Skin epidermis (tissue), 12 donors: ENCODE measurements around the gene RNASE7.
"Not testable (repeated sequence)": the region's sequence is repeated elsewhere in the genome, so short reads cannot be mapped to it uniquely, and the experiment has no call there.

Source experiments
- H3K27ac ChIP-seq, 21 experiments: fragments of 200-600 bp; sonication (generic) in 11 of 21; one replicate each; pipeline ENCODE4 v1.5.0; 2020; ENCODE audit warnings: mild to moderate bottlenecking in 3 of 21, inconsistent platforms in 2 of 21, moderate library complexity in 2 of 21
- H3K4me3 ChIP-seq, 7 experiments: fragments of 200-600 bp; sonication (generic) in 2 of 7; one replicate each; pipeline ENCODE4 v1.5.0; 2020; ENCODE audit warnings: inconsistent platforms in 2 of 7, mild to moderate bottlenecking in 2 of 7, moderate library complexity in 1 of 7

The RNASE7 gene

DNA sequence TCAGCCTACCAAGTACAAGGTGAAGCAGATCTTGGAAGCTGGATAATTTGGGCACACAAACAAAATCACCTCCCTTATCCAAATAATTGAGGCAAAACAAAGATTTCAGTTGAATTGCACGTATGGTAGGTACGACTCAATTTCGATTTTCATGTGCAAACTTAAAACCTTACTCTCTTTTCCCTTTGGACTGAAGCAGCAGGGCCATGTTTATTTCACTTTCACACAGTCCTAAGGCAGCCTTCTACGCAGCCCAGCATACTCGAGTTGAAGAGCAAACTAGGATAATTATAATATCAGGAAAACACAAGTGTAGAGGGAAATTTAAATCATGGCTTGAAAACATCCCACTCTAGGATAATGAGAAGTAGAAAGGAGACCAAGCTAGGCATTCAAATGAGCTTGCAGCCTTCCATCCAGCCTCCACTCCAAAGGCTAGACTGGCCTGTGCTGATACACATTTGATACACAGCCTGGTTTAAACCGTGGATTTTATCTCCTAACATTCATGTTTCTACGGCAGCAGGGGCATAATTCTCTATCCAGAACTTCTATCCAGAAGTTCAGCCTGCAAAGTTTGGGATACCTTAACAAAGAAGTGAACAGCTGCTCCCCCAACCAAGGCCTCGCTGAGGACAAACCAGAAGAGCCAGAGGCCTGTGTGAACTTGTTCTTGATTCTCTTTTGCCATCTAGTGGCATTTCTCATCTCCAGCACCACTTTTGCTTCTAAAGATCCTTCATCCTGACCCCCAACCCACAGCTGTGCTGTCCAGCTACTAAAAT, 2.4 kb upstream of the RNASE7 start:
- Histone ChIP-seq H3K4me3 (no peak overlapping the region), H3K27ac (peak overlapping the region in 19 of 21 experiments; percentile 6 to 76 (median 58))

DNA sequence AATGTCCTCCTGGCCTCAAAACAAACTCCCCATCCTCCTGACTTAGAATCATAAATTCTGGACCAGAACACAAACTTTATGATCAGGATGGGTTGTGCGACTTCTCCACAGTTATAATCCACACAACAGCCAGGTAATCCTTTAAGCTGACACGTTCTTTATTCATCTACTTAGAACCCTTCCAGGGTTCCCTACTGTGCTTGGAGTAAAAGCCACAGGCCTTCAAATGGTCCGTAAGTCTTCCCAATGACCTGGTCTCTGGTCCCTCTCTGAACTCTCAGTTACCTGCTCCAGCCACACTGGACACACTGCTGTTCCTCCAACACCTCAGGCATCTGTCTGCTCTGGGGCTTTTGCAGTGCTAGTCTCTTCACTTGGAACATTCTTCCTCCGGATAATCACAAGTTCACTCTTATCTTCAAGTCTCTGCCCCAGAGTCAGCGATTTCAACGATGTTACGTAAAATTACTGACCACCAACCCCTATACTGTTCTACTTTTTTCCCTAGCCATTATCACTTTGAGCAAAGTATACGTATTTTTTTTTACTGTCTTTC, 1.7 kb upstream of the RNASE7 start:
- H3K27ac ChIP-seq = peak overlapping the region in 1 of 21 experiments; percentile 35
- H3K4me3 ChIP-seq = no peak overlapping the region

DNA sequence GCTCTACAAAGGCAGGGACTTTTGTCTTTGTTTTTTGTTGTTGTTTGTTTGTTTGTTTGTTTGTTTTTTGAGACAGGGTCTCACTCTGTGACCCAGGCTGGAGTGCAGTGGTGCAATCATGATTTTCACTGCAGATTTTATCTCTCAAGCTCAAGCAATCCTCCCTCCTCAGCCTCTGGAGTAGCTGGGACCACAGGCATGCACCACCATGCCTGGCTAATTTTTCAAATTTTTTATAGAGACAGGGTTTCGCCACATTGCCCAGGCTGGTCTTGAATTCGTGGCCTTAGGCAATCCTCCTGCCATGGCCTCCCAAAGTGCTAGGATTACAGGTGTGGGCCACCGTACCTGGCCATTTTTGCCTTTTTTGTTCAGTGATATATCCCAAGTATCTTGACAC, 1.2 kb upstream of the RNASE7 start:
- H3K4me3 ChIP-seq = not testable (repeated sequence)
- peak overlapping the region in 7 of 21 experiments; percentile 13 to 53 (median 28) for H3K27ac ChIP-seq

- H3K27ac ChIP-seq = peak overlapping the region in 2 of 21 experiments; percentile 26 to 30
These were observed 756 bp downstream of the RNASE7 start for GRCh38 chr14:21042918-21043317.

DNA sequence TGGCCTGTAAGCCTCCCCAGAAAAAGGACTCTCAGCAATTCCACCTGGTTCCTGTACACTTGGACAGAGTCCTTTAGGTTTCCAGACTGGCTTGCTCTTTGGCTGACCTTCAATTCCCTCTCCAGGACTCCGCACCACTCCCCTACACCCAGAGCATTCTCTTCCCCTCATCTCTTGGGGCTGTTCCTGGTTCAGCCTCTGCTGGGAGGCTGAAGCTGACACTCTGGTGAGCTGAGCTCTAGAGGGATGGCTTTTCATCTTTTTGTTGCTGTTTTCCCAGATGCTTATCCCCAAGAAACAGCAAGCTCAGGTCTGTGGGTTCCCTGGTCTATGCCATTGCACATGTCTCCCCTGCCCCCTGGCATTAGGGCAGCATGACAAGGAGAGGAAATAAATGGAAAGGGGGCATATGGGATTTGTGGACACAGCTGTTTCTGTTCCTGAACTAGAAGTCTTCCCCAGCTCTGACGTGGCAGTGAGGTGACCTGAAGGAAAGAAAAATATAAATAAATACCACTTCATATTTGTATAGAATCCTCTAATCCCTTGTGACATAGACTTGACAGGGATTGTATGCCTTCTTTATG, 1.3 kb downstream of the RNASE7 start:
- H3K27ac ChIP-seq = peak overlapping the region in 2 of 21 experiments; percentile 25 to 26

More at GRCh38 chr14:21042918-21043317, 756 bp downstream of the RNASE7 start:
- no peak overlapping the region for H3K4me3 ChIP-seq

DNA sequence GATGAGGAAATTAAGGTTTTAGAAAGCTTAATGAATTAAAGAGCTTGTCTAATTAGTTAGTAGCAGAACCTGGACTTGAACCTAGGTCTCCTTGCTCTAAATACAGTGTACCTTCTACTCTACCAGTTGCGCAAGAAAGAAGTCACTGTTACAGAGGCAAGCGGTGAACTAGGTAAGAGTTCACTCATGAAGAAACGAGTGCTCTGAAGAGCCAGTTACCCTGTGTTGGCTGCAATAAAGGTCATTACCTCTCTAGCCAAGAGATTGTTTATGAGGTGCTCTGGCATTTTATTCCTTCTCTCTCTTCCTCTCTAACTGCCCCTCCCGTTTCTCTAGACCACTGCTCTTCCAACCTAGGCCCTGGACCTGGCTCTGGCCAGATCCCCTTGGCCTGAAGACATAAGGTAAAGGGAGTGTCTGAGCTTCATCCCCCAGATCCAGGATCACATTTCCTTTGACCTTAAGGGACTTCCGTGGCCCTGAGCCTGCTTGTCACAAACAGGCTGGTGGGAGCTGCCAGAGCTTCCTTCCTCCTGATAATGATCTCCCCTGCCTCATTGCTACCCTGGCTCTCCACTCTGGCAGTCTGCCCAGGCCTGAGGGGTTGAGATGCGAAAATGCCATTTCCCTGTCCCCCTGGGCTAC, 1.9 kb downstream of the RNASE7 start:
- H3K27ac ChIP-seq = peak overlapping the region in 2 of 21 experiments; percentile 25 to 39
- no peak overlapping the region for H3K4me3 ChIP-seq

More for the DNA sequence above, 1.3 kb downstream of the RNASE7 start:
- H3K4me3 ChIP-seq = no peak overlapping the region

DNA sequence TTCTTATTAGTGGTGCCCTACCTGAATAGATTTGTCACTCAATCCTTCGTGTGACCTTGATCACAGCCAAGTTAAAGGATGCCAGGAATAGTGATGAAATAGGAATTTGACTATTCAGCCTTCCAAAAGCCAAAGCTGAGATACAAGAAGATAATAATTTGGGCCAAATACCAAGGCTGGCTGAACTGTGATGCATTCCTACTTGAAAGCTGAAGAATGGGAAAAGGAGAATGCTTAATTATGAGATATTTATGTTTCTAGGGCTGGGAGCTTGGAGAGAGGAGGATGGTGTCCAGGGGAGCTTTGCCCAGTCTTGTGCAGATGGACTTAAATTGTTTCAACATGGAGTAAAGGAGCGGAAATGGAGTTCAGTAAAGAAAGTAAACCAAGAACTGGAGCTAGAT, 5.2 kb downstream of the RNASE7 start:
- Histone ChIP-seq H3K4me3 (no peak overlapping the region), H3K27ac (peak overlapping the region in 3 of 21 experiments; percentile 15 to 47 (median 22))

- Histone ChIP-seq H3K4me3 (no peak overlapping the region), H3K27ac (no peak overlapping the region)
These were observed 6.5 kb downstream of the RNASE7 start for GRCh38 chr14:21048638-21049037.

DNA sequence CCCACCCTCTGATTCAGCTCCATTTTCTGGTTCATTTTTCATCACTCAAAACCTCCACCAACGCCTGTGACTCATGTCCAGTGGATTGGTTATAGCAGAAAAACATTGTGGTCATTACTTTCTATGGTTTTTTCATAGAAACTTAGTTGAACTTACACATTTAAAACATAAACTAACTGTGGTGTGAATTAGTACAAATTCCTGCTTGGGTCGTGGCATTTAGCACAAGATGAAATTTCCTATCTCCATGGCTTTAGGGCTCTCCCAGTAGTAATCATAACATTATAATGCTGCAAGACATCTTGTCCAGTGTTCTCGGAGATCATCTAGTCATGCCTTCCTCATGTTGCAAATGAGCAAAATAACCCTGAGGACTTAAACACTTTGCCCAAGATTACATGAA, 7.1 kb downstream of the RNASE7 start:
- Histone ChIP-seq H3K4me3 (no peak overlapping the region), H3K27ac (no peak overlapping the region)

DNA sequence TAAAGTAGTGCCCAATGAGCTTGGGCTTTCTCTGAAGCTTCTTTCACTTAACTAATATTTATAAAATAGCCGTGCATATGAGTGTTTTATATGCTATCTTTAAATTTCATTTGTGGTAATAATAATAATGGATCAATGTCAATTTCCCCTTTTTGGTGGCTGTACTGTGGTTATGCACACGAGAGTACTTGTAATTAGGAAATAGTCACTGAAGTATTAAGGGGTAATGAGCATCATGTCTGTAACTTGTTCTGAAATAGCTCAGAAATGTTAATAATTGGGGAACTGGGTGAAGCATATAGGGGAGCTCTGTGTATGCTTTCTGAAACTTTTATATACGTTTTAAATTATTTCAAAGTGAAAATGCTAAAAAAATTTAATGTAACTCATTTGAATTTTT, 8.4 kb downstream of the RNASE7 start:
- no peak overlapping the region for H3K4me3 ChIP-seq

GRCh38 chr14:21053184-21054122, 11.3 kb downstream of the RNASE7 start:
- Histone ChIP-seq H3K4me3 (no peak overlapping the region), H3K27ac (no peak overlapping the region)

More for the DNA sequence above, 8.4 kb downstream of the RNASE7 start:
- no peak overlapping the region for H3K27ac ChIP-seq

DNA sequence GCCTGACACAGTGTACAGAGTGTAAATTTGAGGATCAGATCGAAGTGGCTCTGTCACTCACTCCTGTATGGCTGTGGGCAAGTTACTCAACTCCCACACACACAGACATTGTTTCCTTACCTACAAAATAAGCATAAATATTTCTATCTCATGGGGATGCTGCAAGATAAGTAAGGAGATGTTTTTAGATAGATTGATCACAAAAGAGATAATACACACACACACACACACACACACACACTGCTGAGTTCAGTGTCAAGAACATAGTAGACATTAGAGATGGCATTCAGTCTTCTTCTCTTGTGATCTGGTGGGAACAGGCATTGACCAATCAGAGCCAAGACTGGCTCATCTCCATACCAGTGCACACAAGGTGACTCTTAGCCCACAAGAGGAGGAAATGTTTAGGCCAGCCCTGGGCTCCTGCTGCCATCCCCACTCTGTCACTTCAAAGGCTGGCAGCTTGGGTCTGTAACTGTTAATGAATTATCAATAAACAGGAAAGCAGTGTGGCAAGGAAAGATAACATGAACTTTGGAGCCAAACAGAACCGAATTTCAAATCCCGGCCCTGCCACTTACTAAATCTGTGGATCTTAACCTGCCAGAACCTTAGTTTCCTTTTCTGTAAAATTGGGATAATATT, 12.1 kb downstream of the RNASE7 start:
- no peak overlapping the region for H3K4me3 ChIP-seq

DNA sequence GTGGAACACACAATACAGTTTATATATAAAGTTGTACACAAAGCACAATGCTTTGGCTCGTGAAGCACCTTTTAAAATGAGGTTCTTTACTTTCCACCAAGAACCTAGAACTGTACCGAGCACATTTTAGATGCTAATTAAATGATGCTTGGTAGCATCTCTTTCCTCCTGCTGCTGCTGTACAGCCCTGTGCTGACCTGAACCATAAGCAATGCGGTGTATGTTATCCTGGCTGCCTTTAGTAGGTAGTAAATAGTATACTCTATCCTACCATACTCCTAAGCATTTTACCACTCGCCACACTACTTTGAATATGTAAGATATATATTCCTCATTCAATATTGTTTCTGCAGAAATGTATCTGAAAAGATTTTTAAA, 12.6 kb downstream of the RNASE7 start:
- H3K4me3 ChIP-seq = no peak overlapping the region
- H3K27ac ChIP-seq = no peak overlapping the region

More for the DNA sequence above, 12.1 kb downstream of the RNASE7 start:
- no peak overlapping the region for H3K27ac ChIP-seq

GRCh38 chr14:21055432-21056117, 13.4 kb downstream of the RNASE7 start:
- Histone ChIP-seq H3K27ac (peak overlapping the region in 1 of 21 experiments; percentile 21), H3K4me3 (no peak overlapping the region)

GRCh38 chr14:21056520-21057163, 14.5 kb downstream of the RNASE7 start:
- no peak overlapping the region for H3K4me3 ChIP-seq
- peak overlapping the region in 2 of 21 experiments; percentile 12 to 21 for H3K27ac ChIP-seq

DNA sequence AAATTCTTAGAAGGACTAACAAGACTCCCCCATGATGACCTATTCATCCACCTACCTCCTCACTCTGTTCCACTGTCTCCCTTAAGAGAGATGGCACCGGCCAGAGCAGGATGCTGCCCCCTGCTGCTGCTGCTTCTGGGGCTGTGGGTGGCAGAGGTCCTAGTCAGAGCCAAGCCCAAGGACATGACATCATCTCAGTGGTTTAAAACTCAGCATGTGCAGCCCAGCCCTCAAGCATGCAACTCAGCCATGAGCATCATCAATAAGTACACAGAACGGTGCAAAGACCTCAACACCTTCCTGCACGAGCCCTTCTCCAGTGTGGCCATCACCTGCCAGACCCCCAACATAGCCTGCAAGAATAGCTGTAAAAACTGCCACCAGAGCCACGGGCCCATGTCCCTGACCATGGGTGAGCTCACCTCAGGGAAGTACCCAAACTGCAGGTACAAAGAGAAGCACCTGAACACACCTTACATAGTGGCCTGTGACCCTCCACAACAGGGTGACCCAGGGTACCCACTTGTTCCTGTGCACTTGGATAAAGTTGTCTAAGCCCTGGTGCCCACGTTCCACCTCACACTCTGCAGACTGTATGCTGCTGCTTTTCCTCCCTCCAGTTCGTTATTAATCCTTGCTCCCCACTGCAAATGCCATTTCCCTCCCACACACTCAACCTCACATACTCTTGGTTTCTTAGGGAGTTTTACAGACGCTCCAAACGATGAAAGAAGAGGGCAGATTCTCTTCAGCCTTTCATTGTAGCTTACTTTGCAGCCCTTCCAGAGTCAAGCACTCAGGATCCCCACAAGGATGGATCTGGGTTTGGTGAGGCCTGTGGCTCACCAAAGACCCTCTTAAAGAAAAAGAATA, 15.9 kb downstream of the RNASE7 start, which contains the start of gene RNASE8:
TSS of gene RNASE8 (plus strand) at position 20 of the 873 bp plus-strand sequence. CDS start at position 91, 71 bp downstream.
- peak within 1 kb of the TSS in 1 of 21 experiments; percentile 12 for H3K27ac ChIP-seq
- H3K4me3 ChIP-seq = no peak within 1 kb of the TSS

- H3K27ac ChIP-seq = no peak overlapping the region
- H3K4me3 ChIP-seq = no peak overlapping the region
These were observed 16.7 kb downstream of the RNASE7 start for GRCh38 chr14:21058903-21059302.
